AG08396 (cell line): ENCODE data around the gene CDIPT.

Experiments used
- DNase-seq: peaks from one replicate; pipeline ENCODE4 v3.0.0; 2012; ENCODE audit warnings: low spot score, mixed read lengths

CDIPT gene

GRCh38 chr16:29809850-29810698, 53.0 kb downstream of the CDIPT start:
- DNase-seq, result no peak

- DNase-seq, result no peak
Measured at GRCh38 chr16:29809031-29809747, 53.8 kb downstream of the CDIPT start.
